OCI-LY7 (cell line): Measurements from ENCODE around the gene PAX9.

Experiments used
- EZH2phosphoT487 ChIP-seq: fragments of 200-600 bp; sonication (generic); IDR thresholded peaks from 2 replicates; pipeline ENCODE4 v1.6.1; 2018; ENCODE audit warnings: low read depth, borderline replicate concordance, mild to moderate bottlenecking, mixed run types, antibody characterized with exemption, low read length, moderate library complexity, mixed read lengths
- TF ChIP-seq, protein P1 (sequence below): fragments of 200-600 bp; sonication (generic); conservative IDR thresholded peaks from 2 replicates; pipeline ENCODE4 v1.5.1; 2014; ENCODE audit warnings: mild to moderate bottlenecking, antibody characterized with exemption, low read length, moderate library complexity, mixed read lengths

- TF ChIP-seq, protein P1, sequence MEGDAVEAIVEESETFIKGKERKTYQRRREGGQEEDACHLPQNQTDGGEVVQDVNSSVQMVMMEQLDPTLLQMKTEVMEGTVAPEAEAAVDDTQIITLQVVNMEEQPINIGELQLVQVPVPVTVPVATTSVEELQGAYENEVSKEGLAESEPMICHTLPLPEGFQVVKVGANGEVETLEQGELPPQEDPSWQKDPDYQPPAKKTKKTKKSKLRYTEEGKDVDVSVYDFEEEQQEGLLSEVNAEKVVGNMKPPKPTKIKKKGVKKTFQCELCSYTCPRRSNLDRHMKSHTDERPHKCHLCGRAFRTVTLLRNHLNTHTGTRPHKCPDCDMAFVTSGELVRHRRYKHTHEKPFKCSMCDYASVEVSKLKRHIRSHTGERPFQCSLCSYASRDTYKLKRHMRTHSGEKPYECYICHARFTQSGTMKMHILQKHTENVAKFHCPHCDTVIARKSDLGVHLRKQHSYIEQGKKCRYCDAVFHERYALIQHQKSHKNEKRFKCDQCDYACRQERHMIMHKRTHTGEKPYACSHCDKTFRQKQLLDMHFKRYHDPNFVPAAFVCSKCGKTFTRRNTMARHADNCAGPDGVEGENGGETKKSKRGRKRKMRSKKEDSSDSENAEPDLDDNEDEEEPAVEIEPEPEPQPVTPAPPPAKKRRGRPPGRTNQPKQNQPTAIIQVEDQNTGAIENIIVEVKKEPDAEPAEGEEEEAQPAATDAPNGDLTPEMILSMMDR, result no peak
- no peak for TF ChIP-seq EZH2phosphoT487
These were observed 7.5 kb upstream of the PAX9 start for GRCh38 chr14:36653962-36654793.
